ENCODE measurements around the gene GNB3. TPM values are rescaled to one million over a fixed set of nuclear protein-coding genes. Genes with fewer than 3 reads are reported as not detected.

The GNB3 gene
- total RNA-seq, 1 experiment from 2014 or later: 8.7 TPM

- ChIA-PET POLR2A (interaction anchor here (1.5 to 3.6 kb wide), 4 partner anchors 10 to 106 kb away, joined by 3 to 12 read pairs (median 7); partner anchors contain the start of genes CDCA3, GNB3 and USP5), RAD21 (ENCODE audit: low non-redundant PET in 1 of 2, low total read pairs in 2 of 2, uncharacterized antibody in 2 of 2, unreplicated experiment in 2 of 2) (no interaction called here), CTCF (interaction anchor here (1.8 to 2.7 kb wide), 3 partner anchors 21 to 77 kb away, joined by 5 to 8 read pairs (median 8); partner anchors contain the start of genes CDCA3, MLF2, PTMS and USP5)
- no peak for DNase-seq (ENCODE audit: low read depth, low spot score)
- H3K4me2 ChIP-seq (ENCODE audit: low read length): peak overlapping the region; percentile 87
- peaks cover 12 to 35% of the 10 kb centered on the region in 2 experiments for H3K4me1 ChIP-seq (ENCODE audit: control insufficient read depth in 1 of 2, insufficient read depth in 2 of 2, low read length in 2 of 2)
- peaks cover 8 to 28% of the 10 kb centered on the region in 2 experiments; a peak in 3 of 4 replicates for H3K36me3 ChIP-seq (ENCODE audit: control insufficient read depth in 1 of 2, insufficient read depth in 2 of 2, low read length in 2 of 2)
- peak overlapping the region; percentile 99; the same call in 1 of the 2 replicates for H3K9ac ChIP-seq (ENCODE audit: low read length)
- H2AFZ ChIP-seq (ENCODE audit: low read depth, low read length, poor library complexity, severe bottlenecking): no peak overlapping the region
- no peaks in the 10 kb centered on the region for H3K27me3 ChIP-seq (ENCODE audit: insufficient read depth, low read length)
- H3K9me3 ChIP-seq (ENCODE audit: control insufficient read depth in 1 of 2, insufficient read depth in 1 of 2, low read depth in 1 of 2, low read length in 2 of 2): no peaks in the 10 kb centered on the region
- H3K79me2 ChIP-seq (ENCODE audit: insufficient read depth, low read length): peaks cover 31% of the 10 kb centered on the region
- BruUV-seq (replicated peaks): no TSS peak
- H3K9me2 ChIP-seq (ENCODE audit: insufficient read depth): no peaks in the 10 kb centered on the region
- peak overlapping the region in 1 of 2 experiments; percentile 79; a peak in 2 of 4 replicates for H3K4me3 ChIP-seq (replicated peaks in 1 of 2; ENCODE audit: low read depth in 1 of 2, low read length in 2 of 2)
- H4K20me1 ChIP-seq (ENCODE audit: insufficient read depth): no peaks in the 10 kb centered on the region
- intact Hi-C loops (cut with micrococcal nuclease): no loop called here
- H3K27ac ChIP-seq (ENCODE audit: low read depth, low read length): peak overlapping the region; percentile 88
- ATAC-seq: no peak
- TF ChIP-seq FOSL1 (IDR thresholded peaks at IDR 0.05; ENCODE audit: low read depth): no peak
- no peak for TF ChIP-seq ZNF274 (IDR thresholded peaks at IDR 0.05; ENCODE audit: low read depth, low read length)
- no peak for TF ChIP-seq RAD21 (IDR thresholded peaks at IDR 0.05; ENCODE audit: low read depth)
Measured at GRCh38 chr12:6830286-6830890, 10.3 kb upstream of the GNB3 start.

GRCh38 chr12:6830999-6831398 is 9.7 kb upstream of the GNB3 start:
- POLR2A ChIA-PET: interaction anchor here (1.0 to 3.6 kb wide), 2 partner anchors 20 to 38 kb away, joined by 4 to 11 read pairs; partner anchors contain the start of gene CDCA3
- no peak overlapping the region for H3K4me3 ChIP-seq (replicated peaks in 1 of 2; ENCODE audit: low read depth in 1 of 2, low read length in 2 of 2)
- peaks cover 8 to 28% of the 10 kb centered on the region in 2 experiments; a peak in 3 of 4 replicates for H3K36me3 ChIP-seq (ENCODE audit: control insufficient read depth in 1 of 2, insufficient read depth in 2 of 2, low read length in 2 of 2)
- no peak overlapping the region for H3K9ac ChIP-seq (ENCODE audit: low read length)
- no peak overlapping the region for H2AFZ ChIP-seq (ENCODE audit: low read depth, low read length, poor library complexity, severe bottlenecking)
- no TSS peak for BruUV-seq (replicated peaks)
- peaks cover 31% of the 10 kb centered on the region for H3K79me2 ChIP-seq (ENCODE audit: insufficient read depth, low read length)
- H3K9me2 ChIP-seq (ENCODE audit: insufficient read depth): no peaks in the 10 kb centered on the region
- no peaks in the 10 kb centered on the region for H4K20me1 ChIP-seq (ENCODE audit: insufficient read depth)
- DNase-seq (ENCODE audit: low read depth, low spot score) (no peak), ATAC-seq (no peak)
- H3K4me1 ChIP-seq (ENCODE audit: control insufficient read depth in 1 of 2, insufficient read depth in 2 of 2, low read length in 2 of 2): peaks cover 12 to 35% of the 10 kb centered on the region in 2 experiments
- no peaks in the 10 kb centered on the region for H3K27me3 ChIP-seq (ENCODE audit: insufficient read depth, low read length)
- no peaks in the 10 kb centered on the region for H3K9me3 ChIP-seq (ENCODE audit: control insufficient read depth in 1 of 2, insufficient read depth in 1 of 2, low read depth in 1 of 2, low read length in 2 of 2)
- CTCF ChIA-PET: interaction anchor here (1.8 kb wide), 1 partner anchor 78 kb away, joined by 8 read pairs; the partner anchor contains the start of gene MLF2
- TF ChIP-seq CBX3 (IDR thresholded peaks at IDR 0.05; ENCODE audit: low read depth) (no peak), SP1 (IDR thresholded peaks at IDR 0.05; ENCODE audit: low read depth) (no peak), ELF1 (IDR thresholded peaks at IDR 0.05; ENCODE audit: borderline replicate concordance, low read depth) (no peak), MAX (IDR thresholded peaks at IDR 0.05) (no peak), JUND (IDR thresholded peaks at IDR 0.05) (no peak), TCF7L2 (IDR thresholded peaks at IDR 0.05; ENCODE audit: borderline replicate concordance, extremely low read depth, insufficient read depth, insufficient read length) (no peak), EGR1 (IDR thresholded peaks at IDR 0.05; ENCODE audit: low read depth) (no peak)
- TF ChIP-seq, protein P1, sequence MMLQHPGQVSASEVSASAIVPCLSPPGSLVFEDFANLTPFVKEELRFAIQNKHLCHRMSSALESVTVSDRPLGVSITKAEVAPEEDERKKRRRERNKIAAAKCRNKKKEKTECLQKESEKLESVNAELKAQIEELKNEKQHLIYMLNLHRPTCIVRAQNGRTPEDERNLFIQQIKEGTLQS (IDR thresholded peaks at IDR 0.05): no peak
- TF ChIP-seq, protein P2, sequence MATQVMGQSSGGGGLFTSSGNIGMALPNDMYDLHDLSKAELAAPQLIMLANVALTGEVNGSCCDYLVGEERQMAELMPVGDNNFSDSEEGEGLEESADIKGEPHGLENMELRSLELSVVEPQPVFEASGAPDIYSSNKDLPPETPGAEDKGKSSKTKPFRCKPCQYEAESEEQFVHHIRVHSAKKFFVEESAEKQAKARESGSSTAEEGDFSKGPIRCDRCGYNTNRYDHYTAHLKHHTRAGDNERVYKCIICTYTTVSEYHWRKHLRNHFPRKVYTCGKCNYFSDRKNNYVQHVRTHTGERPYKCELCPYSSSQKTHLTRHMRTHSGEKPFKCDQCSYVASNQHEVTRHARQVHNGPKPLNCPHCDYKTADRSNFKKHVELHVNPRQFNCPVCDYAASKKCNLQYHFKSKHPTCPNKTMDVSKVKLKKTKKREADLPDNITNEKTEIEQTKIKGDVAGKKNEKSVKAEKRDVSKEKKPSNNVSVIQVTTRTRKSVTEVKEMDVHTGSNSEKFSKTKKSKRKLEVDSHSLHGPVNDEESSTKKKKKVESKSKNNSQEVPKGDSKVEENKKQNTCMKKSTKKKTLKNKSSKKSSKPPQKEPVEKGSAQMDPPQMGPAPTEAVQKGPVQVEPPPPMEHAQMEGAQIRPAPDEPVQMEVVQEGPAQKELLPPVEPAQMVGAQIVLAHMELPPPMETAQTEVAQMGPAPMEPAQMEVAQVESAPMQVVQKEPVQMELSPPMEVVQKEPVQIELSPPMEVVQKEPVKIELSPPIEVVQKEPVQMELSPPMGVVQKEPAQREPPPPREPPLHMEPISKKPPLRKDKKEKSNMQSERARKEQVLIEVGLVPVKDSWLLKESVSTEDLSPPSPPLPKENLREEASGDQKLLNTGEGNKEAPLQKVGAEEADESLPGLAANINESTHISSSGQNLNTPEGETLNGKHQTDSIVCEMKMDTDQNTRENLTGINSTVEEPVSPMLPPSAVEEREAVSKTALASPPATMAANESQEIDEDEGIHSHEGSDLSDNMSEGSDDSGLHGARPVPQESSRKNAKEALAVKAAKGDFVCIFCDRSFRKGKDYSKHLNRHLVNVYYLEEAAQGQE (IDR thresholded peaks at IDR 0.05; ENCODE audit: low read depth): no peak
- RAD21 ChIA-PET (ENCODE audit: low non-redundant PET in 1 of 2, low total read pairs in 2 of 2, uncharacterized antibody in 2 of 2, unreplicated experiment in 2 of 2): no interaction called here
- intact Hi-C loops (cut with micrococcal nuclease): no loop called here
- no peak overlapping the region for H3K27ac ChIP-seq (ENCODE audit: low read depth, low read length)
- no peak overlapping the region for H3K4me2 ChIP-seq (ENCODE audit: low read length)

Measured in HCT116 (cell line).